GM21529 (cell line): ENCODE results near the gene RAB40AL.

Experiments
- ATAC-seq: cut with Tn5 transposase; IDR thresholded peaks from one replicate; pipeline ENCODE4 v1.9.1; 2021; ENCODE audit not compliant: unreplicated experiment

The RAB40AL gene

GRCh38 chrX:102979536-102979935 lies 42.5 kb downstream of the RAB40AL start:
- no peak for ATAC-seq

- ATAC-seq: no peak
Measured at GRCh38 chrX:102983205-102983604, 46.1 kb downstream of the RAB40AL start.

- no peak for ATAC-seq
Measured at GRCh38 chrX:102985192-102985591, 48.1 kb downstream of the RAB40AL start.
